ENCODE data around the gene MYLK4.

The MYLK4 gene

GRCh38 chr6:2754393-2754792, 3.7 kb upstream of the MYLK4 start:
- DNase-seq: no peak

DNA sequence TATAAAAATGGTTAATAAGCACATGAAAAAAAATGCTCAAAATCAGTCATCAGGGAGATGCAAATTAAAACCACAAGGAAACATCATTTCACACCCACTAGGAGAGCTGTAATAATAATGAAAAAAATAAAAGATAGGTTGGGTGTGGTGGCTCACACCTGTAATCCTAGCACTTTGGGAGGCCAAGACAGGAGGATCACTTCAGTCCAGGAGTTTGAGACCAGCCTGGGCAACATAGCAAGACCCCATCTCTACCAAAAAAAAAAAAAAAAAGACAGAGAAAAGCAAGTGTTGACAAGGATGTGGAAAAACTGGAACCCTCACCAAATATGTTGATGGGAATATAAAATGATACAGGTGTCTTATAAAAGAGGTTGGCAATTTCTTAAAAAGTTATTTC, 3.0 kb upstream of the MYLK4 start:
- DNase-seq: no peak

- no peak for DNase-seq
Observed at GRCh38 chr6:2753110-2753489, 2.4 kb upstream of the MYLK4 start.

DNA sequence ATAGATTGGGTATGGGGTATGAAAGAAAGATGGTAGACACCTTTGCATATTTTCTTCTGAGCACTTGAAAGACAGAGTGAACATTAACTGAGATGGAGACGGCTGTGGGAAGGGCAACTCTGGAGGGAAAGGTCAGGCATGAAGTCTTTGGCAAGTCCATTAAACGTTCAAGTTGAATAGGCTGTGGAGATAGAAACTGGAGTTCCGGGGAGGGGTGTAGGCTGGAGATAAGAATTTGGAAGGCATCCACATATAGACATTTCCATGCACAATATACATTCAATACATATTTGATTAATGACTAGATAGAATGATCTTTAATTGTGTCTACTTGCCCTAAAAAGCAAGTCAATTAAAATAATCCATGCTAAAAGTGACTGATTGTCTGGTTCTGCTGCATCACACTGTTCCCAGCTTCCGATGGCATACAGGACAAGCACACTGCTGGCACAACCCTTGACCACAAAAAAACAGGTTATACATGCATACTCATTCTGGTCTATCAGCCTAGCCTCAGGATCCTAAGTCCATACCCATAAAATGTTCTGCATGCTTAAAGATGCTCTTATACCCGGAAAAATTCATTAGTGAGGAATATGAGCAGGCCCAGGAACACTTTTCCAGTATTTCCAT, 1.9 kb upstream of the MYLK4 start:
- no peak for DNase-seq

GRCh38 chr6:2751871-2752270, 1.1 kb upstream of the MYLK4 start:
- DNase-seq: no peak

DNA sequence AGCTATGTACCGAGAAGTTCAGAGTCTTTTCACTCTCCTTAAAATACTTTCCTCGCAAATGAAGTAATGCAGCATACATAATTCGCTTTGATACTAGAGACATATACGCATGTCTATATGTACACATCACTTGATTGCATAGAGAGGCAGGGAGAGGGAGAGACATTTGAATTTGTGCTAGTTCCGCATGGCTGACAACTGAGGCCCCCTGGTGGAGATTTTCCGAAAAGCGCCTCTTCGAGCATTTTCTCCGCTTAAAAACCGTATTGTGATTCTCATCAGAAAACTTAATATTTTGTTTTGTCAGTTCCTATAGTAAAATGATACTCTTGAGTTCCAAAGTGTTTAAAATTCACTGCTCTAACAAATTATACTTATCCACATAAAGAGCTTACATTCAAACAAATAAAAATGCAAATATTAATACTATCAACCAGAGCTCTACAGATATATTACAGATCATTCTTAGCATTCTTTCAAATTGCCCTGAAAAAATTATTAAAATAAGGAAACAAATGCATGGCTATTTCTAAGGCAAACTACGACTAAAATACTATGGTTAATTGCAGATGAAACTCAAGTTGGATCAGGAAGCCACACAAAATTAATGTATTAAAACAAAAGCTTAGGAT, 637 bp downstream of the MYLK4 start:
- DNase-seq: peak; percentile 58

- no peak for DNase-seq
Observed at GRCh38 chr6:2748183-2748582, 2.5 kb downstream of the MYLK4 start.

DNA sequence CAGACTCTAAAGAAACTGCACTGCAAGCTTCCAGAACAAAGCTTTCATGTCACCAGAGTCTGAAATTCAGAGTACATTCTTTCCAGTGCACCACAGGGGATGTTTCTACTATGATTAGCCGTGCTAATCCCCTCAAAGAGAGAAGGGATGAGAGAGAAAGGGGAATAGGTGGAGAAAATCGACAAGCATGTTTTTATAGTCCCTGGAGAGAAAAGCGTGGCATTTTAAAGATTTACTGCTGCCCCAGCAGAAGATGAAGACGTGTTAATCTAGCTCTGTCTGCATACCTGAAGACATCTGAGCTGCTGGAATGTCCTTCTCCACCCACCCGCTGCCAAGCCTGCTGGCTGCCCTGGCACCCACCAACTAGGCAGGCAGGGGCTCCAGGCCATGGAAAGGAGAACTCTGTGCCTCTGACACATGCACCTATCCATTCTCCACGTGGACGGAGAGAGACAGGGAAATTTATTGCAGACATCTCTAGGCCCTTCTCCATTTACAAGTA, 4.1 kb downstream of the MYLK4 start:
- no peak for DNase-seq

DNA sequence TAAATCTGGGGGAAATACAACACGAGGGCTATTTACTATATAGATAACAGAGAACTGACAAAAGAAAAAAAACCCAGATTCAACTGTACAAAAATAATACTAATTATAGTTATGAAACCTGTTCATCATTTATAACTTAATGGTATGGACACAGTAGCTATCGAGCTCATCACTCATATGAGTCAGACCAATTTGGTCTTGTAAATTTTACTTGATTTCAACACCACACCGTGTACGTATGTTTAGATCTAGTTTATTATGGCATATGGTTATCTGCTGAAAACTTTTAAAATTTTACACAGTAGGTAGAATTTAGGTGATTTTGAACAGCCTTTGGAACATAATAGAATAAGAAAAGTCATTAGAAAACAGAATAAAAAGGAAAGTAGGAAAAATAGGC, 5.5 kb downstream of the MYLK4 start:
- no peak for DNase-seq

DNA sequence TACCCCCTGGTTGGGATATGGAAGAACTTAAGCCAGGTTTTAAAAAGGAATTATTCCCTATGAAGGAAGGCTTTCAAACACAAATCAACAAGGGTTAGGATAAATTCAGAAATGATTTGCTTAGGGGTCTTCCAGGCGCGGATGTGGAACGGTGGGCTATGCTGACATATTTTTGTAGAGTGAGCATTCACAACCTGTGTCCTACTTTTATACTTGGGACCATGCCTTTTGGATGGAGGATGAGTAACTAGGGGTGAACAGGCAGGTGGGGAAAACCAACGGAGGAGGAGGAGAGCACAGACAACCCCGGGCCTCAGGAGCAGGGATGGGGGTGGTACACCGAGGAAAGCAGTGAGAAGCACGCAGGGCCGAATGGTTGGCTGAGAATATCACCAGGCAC, 5.9 kb downstream of the MYLK4 start:
- DNase-seq: no peak

GRCh38 chr6:2744209-2744771, 6.4 kb downstream of the MYLK4 start:
- DNase-seq: no peak

GRCh38 chr6:2743280-2744208, 7.2 kb downstream of the MYLK4 start:
- no peak for DNase-seq

GRCh38 chr6:2741756-2742155, 9.0 kb downstream of the MYLK4 start:
- DNase-seq: no peak

DNA sequence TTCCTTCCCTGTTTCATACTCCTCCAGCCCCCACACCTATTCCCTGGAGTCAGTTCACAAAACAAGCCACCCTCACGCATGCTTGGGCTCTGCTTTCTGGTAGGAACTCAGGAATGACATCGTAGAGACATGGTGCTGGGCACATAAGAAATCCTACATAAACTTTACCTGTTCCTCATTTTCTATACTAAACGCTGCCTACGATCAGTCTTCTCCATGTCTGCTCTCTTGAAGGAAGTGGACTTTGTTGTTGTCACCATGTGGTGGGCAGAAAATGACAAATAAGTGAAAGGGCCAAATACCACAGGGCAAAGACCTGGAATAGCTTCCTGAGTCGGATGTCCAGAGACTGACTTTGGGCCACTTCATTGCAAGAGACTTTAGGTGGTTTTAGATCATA, 10.1 kb downstream of the MYLK4 start:
- DNase-seq: no peak

GRCh38 chr6:2739335-2739734, 11.4 kb downstream of the MYLK4 start:
- no peak for DNase-seq

GRCh38 chr6:2738373-2738979, 12.2 kb downstream of the MYLK4 start:
- peak; percentile 13 for DNase-seq

GRCh38 chr6:2737885-2738284, 12.8 kb downstream of the MYLK4 start:
- no peak for DNase-seq

DNA sequence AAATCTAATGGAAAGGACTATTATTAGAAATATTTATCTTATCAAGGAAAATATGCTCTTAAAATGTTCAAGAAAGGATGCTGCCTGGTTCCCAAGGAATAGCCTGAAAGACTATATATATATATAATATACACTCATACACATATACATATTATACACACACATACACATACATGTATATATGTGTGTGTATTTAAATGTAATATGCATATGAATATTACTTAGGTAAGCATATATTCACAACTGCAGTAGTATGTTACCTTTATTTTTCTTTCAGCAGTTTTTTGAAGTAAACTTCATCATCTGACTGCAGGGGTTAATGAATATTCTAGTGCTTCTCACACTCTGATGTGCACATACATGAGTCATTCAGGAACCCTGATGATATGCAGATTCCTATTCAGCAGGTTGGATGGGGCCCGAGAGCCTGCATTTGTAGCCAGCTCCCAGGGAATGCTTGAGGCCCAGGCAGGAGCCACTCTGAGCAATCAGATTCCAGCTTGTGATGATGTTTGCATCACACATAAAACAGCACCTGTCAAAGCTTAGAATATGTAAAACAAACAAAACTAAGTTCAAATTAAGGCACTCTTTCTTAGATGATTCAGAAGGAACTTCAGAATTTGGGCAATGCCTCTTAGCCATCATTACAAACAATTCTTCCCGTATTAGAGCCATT, 16.1 kb downstream of the MYLK4 start:
- DNase-seq: no peak

- DNase-seq: no peak
Observed at GRCh38 chr6:2733736-2734480, 16.8 kb downstream of the MYLK4 start.

- no peak for DNase-seq
Observed at GRCh38 chr6:2733324-2733723, 17.4 kb downstream of the MYLK4 start.

- DNase-seq: no peak
Observed at GRCh38 chr6:2732503-2733089, 18.1 kb downstream of the MYLK4 start.
